Stimulated activated CD4-positive, alpha-beta T cell treated with anti-CD3 and anti-CD28 coated beads, Interleukin-1b, Interleukin-23, amount 100 ng/mL, for 24 hours (primary cell): ENCODE results near the gene CDH26.

Experiments
- DNase-seq, 4 experiments: peaks; one replicate each; pipeline ENCODE4 v3.0.0-alpha.2; 2020; ENCODE audit warnings: low read depth in 4 of 4, low spot score in 1 of 4

The CDH26 gene

DNA sequence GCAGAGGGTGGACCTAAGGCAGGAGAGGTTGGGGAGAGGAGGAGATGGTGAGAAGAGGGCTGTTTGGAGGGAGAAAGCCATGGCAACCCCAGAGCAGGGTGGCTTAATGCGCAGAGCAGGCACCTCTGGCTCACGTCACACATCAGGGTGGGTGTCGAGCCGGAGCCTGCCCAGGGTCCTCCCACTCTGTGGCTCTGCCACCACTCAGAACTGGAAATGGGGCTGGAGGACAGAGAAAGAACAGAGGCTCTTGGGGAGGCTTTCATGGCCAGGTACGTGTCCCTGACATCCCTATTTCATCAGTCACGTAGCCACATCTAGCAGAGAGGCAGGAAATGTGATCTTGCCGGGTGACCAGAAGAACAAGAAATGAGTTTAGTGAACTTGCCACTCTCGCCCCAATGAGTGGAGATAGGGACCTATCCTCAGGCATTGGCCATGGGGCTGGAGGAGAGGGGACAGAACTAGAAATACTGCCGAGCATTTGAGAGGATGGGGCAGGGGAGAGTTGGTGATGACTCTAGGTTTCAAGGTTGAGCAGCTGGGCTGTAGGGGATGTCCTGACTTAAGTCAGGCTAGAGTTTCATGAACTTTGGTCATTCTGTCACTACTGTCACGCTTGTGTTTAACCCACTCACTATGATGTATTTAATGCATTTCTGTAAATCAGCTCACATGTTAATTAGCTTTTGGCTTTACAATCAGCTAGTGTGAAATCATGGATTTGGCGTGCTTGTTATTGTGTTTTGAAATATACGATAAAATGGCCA, 52.7 kb downstream of the CDH26 start:
- DNase-seq: no peak

DNA sequence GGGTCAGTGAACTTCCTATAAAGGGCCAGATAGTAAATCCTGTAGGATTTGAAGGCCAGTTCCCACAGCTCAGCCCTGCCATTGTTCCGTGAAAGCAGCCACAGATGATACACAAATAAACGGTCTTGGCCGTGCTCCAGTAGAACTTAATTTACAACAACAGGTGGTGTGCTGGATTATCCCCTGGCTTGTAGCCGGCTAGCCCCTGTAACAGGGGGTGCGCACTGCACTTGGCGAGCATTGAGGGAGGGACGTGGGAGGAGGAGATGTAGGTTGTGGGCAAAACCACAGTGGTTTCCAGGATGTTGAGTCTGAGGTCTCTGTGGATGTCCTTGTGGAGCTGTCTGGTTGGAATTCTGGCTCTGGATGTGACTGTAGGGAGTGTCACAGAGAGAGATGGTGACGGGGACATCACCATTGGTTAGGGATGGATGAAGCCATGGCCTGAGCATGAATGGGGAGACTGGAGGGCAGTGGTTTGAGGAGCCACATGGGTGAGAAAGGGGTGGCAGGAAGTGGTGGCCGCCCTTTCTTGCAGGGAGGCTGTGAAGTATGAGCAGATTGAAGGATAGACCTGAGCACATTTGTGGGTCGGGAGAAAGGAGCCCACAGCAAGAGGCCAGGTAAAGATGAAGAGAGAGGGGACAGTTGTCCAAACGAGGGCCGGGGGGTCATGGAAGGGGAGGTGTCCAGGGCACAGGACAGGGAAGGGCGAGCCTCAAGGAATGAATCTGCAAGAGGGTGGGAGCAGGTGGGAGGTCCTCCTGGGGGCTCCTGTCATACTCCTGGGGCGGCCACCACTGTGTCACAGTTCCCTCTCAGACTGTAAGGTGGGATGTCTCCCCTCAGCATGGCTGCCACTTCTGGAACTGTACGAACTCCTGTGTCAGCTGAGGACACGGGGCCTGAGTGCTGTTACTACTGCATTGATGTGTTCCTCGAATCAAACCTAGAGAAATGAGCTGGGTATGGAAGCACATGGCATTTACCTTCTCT, 53.6 kb downstream of the CDH26 start:
- DNase-seq: no peak

DNA sequence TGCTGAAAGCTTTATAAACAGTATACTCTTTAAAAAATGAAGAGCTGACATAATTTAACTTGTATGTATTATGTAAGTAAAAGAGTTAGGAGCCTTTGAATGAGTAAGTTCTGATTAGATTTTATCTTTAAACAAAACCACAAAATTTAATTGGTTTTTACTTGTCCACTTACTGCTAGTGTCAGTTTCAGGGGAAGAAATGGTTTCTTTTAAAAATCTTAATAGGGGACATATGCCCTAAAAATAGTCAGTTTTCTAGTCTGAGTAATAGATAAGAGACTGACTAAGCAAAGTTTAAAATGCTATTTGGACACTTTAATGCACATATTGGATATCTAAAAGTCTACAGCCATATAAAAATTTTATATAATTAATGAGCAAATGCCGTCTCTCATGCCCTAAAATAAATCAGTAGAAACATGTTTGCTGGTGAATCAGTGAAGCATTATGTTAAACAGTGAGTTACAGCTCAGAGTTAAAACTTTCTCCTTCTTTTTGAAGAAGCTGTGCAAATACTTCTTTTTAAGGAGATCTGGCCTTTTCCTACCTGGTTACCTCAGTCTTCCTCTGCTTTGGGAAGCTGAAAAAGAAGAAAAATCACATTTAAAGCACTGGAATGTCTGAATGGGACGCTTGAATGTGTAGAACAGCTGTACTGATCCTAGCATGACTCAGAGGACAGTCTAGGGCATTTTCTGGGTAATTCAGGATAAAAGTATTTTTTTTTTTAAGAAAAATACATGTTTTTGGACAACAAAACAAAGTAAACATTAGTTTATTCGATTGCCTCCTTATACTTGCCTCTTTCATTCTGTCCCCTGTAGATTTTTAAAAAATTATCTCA, 55.3 kb downstream of the CDH26 start:
- DNase-seq: no peak

DNA sequence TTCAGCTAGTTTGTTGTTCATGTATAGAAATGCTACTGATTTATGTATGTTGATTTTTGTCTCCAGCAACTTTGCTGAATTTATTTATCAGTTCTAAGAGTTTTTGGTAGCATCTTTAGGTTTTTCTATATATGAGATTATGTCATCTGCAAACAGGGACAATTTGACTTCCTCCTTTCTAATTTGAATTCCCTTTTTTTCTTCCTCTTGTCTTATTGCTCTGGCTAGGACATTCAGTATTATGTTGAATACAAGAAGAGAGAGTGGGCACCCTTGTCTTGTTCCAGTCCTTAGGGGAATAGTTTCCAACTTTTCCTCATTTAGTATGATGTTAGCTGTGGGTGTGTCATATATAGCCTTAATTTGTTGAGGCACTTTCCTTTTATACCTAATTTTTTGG, 58.2 kb downstream of the CDH26 start:
- DNase-seq: no peak

- DNase-seq: no peak
Measured at GRCh38 chr20:60020251-60020650, 62.0 kb downstream of the CDH26 start.

GRCh38 chr20:60021104-60021503, 62.9 kb downstream of the CDH26 start:
- DNase-seq: no peak

DNA sequence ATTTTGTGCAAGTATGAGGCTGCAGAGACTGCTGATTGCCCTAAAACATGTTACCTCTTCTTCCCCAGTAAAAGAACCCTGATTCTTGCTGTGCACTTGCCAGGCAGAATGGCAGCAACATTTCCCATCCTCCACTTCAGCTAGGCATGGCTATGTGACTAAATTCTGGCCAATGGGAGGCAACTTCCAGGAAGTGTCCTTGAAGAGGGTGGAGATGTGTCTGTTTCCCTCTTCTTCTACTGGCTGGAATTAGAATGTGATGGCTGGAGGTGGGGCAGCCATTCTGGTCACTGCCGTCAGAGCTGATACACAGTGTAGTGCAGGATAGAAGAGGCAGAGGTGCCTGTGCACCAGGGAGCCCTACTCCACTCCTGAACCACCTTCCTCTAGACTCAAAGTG, 64.6 kb downstream of the CDH26 start:
- no peak for DNase-seq

- DNase-seq: no peak
Measured at GRCh38 chr20:60024245-60024644, 66.0 kb downstream of the CDH26 start.

DNA sequence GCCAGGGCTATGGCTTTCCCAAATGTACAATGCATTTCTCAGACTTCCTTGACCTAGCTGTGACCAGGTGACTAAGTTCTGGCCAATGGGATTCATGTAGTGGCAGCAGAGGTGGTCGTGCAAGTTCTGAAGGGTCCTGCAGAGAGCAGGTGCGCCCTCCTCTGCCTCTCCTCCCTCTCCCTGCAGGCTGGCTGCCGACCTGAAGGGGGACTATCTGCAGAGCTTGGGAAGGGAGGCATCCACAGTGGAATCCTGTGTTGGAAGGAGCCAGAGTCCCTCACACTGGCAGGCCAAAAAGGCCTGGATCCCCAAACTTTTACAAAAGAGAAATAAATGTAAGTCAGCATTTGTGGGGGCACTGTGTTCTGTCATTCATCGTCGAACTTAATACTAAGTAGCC, 66.6 kb downstream of the CDH26 start:
- DNase-seq: no peak

DNA sequence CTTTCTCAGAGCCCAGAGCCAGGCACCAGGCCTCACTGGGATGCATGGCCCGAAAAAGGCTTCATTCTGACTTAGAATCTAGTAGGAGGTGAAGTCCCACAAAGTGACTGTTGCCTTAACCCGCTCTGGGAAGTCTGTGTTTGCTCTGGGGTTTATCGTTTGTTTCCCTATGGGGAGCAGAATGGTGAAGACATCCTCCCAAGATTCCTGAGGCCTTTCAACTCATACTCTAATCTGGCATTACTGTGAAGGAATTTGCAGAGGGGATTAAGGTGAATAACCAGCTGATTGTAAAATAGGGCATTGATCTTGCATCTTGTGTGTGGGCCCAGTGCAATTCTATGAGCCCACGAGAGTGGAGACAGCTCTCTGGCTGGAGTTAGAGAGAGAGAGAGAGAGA, 67.8 kb downstream of the CDH26 start:
- no peak for DNase-seq

- DNase-seq: no peak
Measured at GRCh38 chr20:60030471-60030870, 72.2 kb downstream of the CDH26 start.

- DNase-seq: no peak
Measured at GRCh38 chr20:60031107-60031506, 72.9 kb downstream of the CDH26 start.

DNA sequence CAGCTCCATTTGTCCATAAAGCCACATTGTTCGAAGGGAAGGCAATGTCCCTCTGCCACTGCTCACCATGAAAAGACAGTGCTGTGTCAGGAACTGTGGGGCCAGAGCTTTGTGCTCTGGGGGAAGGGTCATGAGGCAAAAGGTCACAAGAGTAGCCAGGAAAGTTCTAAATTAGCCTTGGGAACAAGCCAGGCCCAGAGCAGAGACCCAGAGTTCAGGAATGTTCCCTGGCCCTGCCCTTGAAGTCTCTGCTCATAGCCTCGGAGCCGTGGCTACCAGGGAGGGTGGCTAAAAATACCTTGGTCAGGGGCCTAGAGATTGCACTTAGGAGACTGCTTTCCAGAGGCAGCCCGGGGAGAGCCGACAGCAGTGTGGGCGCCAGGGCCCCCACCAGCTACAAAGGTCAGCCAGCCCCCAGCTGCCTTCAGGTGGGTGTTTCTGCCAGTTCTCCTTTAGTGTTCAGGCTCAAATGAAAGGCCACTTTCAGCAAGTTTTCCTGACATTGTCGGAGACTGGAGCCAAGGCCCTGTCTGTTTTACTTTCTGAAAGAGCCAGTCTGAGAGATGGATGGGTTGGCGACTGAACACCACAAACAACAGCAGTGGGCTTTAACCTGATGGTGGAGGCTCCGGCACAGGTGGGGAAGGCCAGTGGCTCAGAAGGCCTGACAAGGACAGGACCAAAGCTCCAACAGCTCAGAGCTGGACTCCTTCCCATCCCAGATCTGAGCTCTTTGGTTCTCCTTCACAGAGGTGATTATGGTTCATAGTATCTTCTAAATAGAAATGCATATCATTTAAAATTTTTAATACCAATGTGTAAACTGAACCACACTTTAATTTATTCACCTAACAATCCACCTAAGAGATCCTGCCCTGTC, 76.2 kb downstream of the CDH26 start:
- DNase-seq: no peak

DNA sequence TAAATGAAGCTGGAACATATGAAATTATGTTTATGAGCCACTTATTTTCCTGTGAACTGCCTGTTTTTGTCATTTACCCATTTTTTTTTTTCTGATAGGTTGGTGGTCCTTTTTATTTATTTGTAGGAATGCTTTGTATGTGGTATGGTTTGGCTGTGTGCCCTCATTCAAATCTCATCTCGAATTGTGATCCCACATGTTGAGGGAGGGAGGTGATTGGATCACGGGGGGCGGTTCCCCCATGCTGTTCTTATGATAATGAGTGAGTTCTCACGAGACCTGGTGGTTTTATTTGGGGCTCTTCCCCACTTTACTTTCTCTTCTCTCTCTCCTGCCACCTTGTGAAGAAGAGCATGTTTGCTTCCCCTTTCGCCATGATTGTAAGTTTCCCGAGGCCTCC, 77.3 kb downstream of the CDH26 start:
- no peak for DNase-seq

GRCh38 chr20:60036346-60036745, 78.1 kb downstream of the CDH26 start:
- no peak for DNase-seq

GRCh38 chr20:60036746-60037499, 78.7 kb downstream of the CDH26 start:
- DNase-seq: no peak

DNA sequence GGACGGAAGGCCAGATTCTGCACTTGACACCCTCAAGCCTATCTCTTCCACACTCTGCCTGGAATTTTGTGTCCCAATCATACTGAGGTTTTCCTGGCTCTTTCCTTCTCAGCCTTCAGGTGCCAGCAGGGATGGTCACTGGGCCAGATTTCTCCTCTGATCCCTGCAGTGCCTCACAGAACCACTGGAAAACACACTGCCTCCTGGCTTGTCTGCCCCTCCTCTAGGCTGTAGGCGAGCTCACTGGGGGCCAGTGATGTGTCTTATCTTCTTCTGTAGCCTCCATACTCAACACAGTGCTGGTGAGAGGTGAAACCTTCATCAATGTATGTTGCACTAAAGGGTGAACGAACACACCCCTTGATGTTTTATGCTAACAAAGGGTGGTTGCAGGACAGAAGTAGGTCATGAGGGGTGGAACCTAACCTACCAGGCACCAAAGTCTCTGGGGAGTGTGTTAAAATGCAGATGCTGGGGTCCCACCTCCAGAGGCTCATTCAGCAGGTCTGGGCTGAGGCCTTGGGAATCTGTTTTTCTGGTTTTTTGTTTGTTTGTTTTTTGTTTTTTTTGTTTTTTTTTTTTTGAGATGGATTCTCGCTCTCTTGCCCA, 80.3 kb downstream of the CDH26 start:
- DNase-seq: no peak

- DNase-seq: no peak
Measured at GRCh38 chr20:60039526-60039925, 81.3 kb downstream of the CDH26 start.

- no peak for DNase-seq
Measured at GRCh38 chr20:60040471-60041162, 82.4 kb downstream of the CDH26 start.
